ENCODE data around the gene TENT5A.
"Not testable (repeated sequence)": the region's sequence is repeated elsewhere in the genome, so short reads cannot be mapped to it uniquely, and the experiment has no call there.

Gene TENT5A

GRCh38 chr6:81750681-81751387 lies 1.6 kb downstream of the TENT5A start:
- no peak for DNase-seq (ENCODE audit: low spot score)

GRCh38 chr6:81750200-81750599 lies 2.3 kb downstream of the TENT5A start:
- DNase-seq (ENCODE audit: low spot score) = no peak

- DNase-seq (ENCODE audit: low spot score) = no peak
These were observed 2.8 kb downstream of the TENT5A start for GRCh38 chr6:81749707-81750106.

- DNase-seq (ENCODE audit: low spot score) = no peak
These were observed 3.5 kb downstream of the TENT5A start for GRCh38 chr6:81748994-81749393.

GRCh38 chr6:81747327-81747726 lies 5.2 kb downstream of the TENT5A start:
- no peak for DNase-seq (ENCODE audit: low spot score)

- no peak for DNase-seq (ENCODE audit: low spot score)
These were observed 8.3 kb downstream of the TENT5A start for GRCh38 chr6:81744131-81744530.

- DNase-seq (ENCODE audit: low spot score) = no peak
These were observed 8.8 kb downstream of the TENT5A start for GRCh38 chr6:81743649-81744048.

GRCh38 chr6:81741689-81742088 lies 10.8 kb downstream of the TENT5A start:
- no peak for DNase-seq (ENCODE audit: low spot score)

GRCh38 chr6:81740591-81740990 lies 11.9 kb downstream of the TENT5A start:
- DNase-seq (ENCODE audit: low spot score) = not testable (repeated sequence)

- DNase-seq (ENCODE audit: low spot score) = no peak
These were observed 13.0 kb downstream of the TENT5A start for GRCh38 chr6:81739230-81740195.

- no peak for DNase-seq (ENCODE audit: low spot score)
These were observed 16.1 kb downstream of the TENT5A start for GRCh38 chr6:81736428-81736827.

- DNase-seq (ENCODE audit: low spot score) = no peak
These were observed 16.6 kb downstream of the TENT5A start for GRCh38 chr6:81735756-81736380.

GRCh38 chr6:81734500-81735150 lies 17.9 kb downstream of the TENT5A start:
- no peak for DNase-seq (ENCODE audit: low spot score)

- peak; percentile 6 for DNase-seq (ENCODE audit: low spot score)
These were observed 18.4 kb downstream of the TENT5A start for GRCh38 chr6:81734081-81734480.

GRCh38 chr6:81731814-81732213 lies 20.7 kb downstream of the TENT5A start:
- no peak for DNase-seq (ENCODE audit: low spot score)

- DNase-seq (ENCODE audit: low spot score) = no peak
These were observed 24.5 kb downstream of the TENT5A start for GRCh38 chr6:81727876-81728517.

- DNase-seq (ENCODE audit: low spot score) = no peak
These were observed 27.4 kb downstream of the TENT5A start for GRCh38 chr6:81725127-81725526.

GRCh38 chr6:81722506-81723223 lies 29.8 kb downstream of the TENT5A start:
- no peak for DNase-seq (ENCODE audit: low spot score)

- no peak for DNase-seq (ENCODE audit: low spot score)
These were observed 32.1 kb downstream of the TENT5A start for GRCh38 chr6:81720427-81720826.

GRCh38 chr6:81718126-81718525 lies 34.4 kb downstream of the TENT5A start:
- DNase-seq (ENCODE audit: low spot score) = no peak

- no peak for DNase-seq (ENCODE audit: low spot score)
These were observed 37.8 kb downstream of the TENT5A start for GRCh38 chr6:81714684-81715083.
